Heart left ventricle (tissue), 13 donors: ENCODE results near the gene PSMD9.

Source experiments
- CTCF ChIP-seq, 12 donors: fragments of 200-600 bp; sonication (generic) in 4 of 12; IDR thresholded peaks; one replicate each; pipeline versions ENCODE4 v1.5.0 to v1.8.0; 2018 to 2022; ENCODE audit warnings: antibody characterized with exemption in 12 of 12, mild to moderate bottlenecking in 5 of 12
- POLR2A ChIP-seq, 2 donors: fragments of 450-650 bp; IDR thresholded peaks; one replicate each; pipeline ENCODE4 v1.6.1; 2017; ENCODE audit warnings: antibody characterized with exemption in 2 of 2, mild to moderate bottlenecking in 2 of 2, moderate library complexity in 2 of 2
- donor health status: ischemic (EF 13 %, LVEDD 7.1; RV severe dilation, severe dysfunction).
- donor health status: DM: no; HTN: yes; CAD: no.
- donor health status: DM: no; HTN: no; CAD: no.
- donor health status: ischemic (EF 25% LVEDD 6.9; RV normal size, moderate dysfunction).
- donor health status: ischemic (EF 25% LVEDD 5.7; RV mildly dilated, moderate dysfunction).
- donor health status: ischemic (EF 35%, LVEDD 5.7; RV mildly dilated, moderate dysfunction).
- donor health status: nonischemic (EF 11% LVEDD 7.7; RV severe dilation, severe dysfunction).
- donor health status: DM: yes; HTN: yes; CAD: no.
- donor health status: PGD.
- donor health status: ischemic (EF 29% LVEDD 5.4; RV normal size, mild dysfunction).
- donor health status: nonischemic (EF 23%, LVEDD 6.1; RV moderate dilation, normal function).

- TF ChIP-seq CTCF (IDR thresholded peaks at IDR 0.05) (no peak), POLR2A (IDR thresholded peaks at IDR 0.05) (no peak)
Observed at GRCh38 chr12:121927813-121928212, 39.2 kb downstream of the PSMD9 start.
